ENCODE results near the gene EXOSC6.
"Not testable (repeated sequence)": the region's sequence is repeated elsewhere in the genome, so short reads cannot be mapped to it uniquely, and the experiment has no call there.

DNA sequence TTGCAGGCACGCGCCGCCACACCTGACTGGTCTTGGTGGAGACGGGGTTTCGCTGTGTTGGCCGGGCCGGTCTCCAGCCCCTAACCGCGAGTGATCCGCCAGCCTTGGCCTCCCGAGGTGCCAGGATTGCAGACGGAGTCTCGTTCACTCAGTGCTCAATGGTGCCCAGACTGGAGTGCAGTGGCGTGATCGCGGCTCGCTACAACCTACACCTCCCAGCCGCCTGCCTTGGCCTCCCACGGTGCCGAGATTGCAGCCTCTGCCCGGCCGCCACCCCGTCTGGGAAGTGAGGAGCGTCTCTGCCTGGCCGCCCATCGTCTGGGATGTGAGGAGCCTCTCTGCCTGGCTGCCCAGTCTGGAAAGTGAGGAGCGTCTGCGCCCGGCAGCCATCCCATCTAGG is 47.7 kb downstream of the EXOSC6 start:
- TF ChIP-seq, protein P1, sequence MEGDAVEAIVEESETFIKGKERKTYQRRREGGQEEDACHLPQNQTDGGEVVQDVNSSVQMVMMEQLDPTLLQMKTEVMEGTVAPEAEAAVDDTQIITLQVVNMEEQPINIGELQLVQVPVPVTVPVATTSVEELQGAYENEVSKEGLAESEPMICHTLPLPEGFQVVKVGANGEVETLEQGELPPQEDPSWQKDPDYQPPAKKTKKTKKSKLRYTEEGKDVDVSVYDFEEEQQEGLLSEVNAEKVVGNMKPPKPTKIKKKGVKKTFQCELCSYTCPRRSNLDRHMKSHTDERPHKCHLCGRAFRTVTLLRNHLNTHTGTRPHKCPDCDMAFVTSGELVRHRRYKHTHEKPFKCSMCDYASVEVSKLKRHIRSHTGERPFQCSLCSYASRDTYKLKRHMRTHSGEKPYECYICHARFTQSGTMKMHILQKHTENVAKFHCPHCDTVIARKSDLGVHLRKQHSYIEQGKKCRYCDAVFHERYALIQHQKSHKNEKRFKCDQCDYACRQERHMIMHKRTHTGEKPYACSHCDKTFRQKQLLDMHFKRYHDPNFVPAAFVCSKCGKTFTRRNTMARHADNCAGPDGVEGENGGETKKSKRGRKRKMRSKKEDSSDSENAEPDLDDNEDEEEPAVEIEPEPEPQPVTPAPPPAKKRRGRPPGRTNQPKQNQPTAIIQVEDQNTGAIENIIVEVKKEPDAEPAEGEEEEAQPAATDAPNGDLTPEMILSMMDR (IDR thresholded peaks at IDR 0.05): not testable (repeated sequence)
- TF ChIP-seq EP300 (IDR thresholded peaks at IDR 0.05; ENCODE audit: borderline replicate concordance in 1 of 2, low read depth in 1 of 2, low read length in 1 of 2); EZH2phosphoT487 (IDR thresholded peaks at IDR 0.05; ENCODE audit: borderline replicate concordance, low read depth); GATA2 (CRISPR knock-in tag; IDR thresholded peaks at IDR 0.05); NFIC (IDR thresholded peaks at IDR 0.05; ENCODE audit: borderline replicate concordance); TEAD4 (IDR thresholded peaks at IDR 0.05; ENCODE audit: borderline replicate concordance, insufficient read depth); POLR2AphosphoS5 (IDR thresholded peaks at IDR 0.05; ENCODE audit: low read depth, low read length); MXI1 (IDR thresholded peaks at IDR 0.05; ENCODE audit: low read depth, low read length): not testable (repeated sequence)
- TF ChIP-seq, protein P2, sequence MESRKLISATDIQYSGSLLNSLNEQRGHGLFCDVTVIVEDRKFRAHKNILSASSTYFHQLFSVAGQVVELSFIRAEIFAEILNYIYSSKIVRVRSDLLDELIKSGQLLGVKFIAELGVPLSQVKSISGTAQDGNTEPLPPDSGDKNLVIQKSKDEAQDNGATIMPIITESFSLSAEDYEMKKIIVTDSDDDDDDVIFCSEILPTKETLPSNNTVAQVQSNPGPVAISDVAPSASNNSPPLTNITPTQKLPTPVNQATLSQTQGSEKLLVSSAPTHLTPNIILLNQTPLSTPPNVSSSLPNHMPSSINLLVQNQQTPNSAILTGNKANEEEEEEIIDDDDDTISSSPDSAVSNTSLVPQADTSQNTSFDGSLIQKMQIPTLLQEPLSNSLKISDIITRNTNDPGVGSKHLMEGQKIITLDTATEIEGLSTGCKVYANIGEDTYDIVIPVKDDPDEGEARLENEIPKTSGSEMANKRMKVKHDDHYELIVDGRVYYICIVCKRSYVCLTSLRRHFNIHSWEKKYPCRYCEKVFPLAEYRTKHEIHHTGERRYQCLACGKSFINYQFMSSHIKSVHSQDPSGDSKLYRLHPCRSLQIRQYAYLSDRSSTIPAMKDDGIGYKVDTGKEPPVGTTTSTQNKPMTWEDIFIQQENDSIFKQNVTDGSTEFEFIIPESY (IDR thresholded peaks at IDR 0.05; ENCODE audit: borderline replicate concordance, low read depth): not testable (repeated sequence)
- TF ChIP-seq, protein P3, sequence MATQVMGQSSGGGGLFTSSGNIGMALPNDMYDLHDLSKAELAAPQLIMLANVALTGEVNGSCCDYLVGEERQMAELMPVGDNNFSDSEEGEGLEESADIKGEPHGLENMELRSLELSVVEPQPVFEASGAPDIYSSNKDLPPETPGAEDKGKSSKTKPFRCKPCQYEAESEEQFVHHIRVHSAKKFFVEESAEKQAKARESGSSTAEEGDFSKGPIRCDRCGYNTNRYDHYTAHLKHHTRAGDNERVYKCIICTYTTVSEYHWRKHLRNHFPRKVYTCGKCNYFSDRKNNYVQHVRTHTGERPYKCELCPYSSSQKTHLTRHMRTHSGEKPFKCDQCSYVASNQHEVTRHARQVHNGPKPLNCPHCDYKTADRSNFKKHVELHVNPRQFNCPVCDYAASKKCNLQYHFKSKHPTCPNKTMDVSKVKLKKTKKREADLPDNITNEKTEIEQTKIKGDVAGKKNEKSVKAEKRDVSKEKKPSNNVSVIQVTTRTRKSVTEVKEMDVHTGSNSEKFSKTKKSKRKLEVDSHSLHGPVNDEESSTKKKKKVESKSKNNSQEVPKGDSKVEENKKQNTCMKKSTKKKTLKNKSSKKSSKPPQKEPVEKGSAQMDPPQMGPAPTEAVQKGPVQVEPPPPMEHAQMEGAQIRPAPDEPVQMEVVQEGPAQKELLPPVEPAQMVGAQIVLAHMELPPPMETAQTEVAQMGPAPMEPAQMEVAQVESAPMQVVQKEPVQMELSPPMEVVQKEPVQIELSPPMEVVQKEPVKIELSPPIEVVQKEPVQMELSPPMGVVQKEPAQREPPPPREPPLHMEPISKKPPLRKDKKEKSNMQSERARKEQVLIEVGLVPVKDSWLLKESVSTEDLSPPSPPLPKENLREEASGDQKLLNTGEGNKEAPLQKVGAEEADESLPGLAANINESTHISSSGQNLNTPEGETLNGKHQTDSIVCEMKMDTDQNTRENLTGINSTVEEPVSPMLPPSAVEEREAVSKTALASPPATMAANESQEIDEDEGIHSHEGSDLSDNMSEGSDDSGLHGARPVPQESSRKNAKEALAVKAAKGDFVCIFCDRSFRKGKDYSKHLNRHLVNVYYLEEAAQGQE (IDR thresholded peaks at IDR 0.05; ENCODE audit: low read depth, low read length): not testable (repeated sequence)

Measured in SK-N-SH (cell line).